Large intestine (tissue), 3 donors: Measurements from ENCODE around the gene ALLC. TPM values are rescaled to one million over a fixed set of nuclear protein-coding genes. Genes with fewer than 3 reads are reported as not detected.

Source experiments
- DNase-seq, 2 donors: peaks; one replicate each; pipeline versions ENCODE4 v3.0.0 to v3.0.0-alpha.2; 2013
- H3K27ac ChIP-seq: one replicate; pipeline ENCODE4 v1.5.1; 2013; ENCODE audit warnings: low read length
- H3K27me3 ChIP-seq: 2 replicates; pipeline ENCODE4 v1.6.1; 2013; ENCODE audit warnings: low read length; ENCODE audit not compliant: control insufficient read depth, insufficient read depth
- H3K36me3 ChIP-seq: 2 replicates; pipeline ENCODE4 v1.6.1; 2013; ENCODE audit warnings: low read length; ENCODE audit not compliant: control insufficient read depth, insufficient read depth
- H3K4me1 ChIP-seq: one replicate; pipeline ENCODE4 v1.6.1; 2013; ENCODE audit warnings: low read length; ENCODE audit not compliant: control insufficient read depth, insufficient read depth
- H3K4me3 ChIP-seq: one replicate; pipeline ENCODE4 v1.5.1; 2013; ENCODE audit warnings: low read length
- H3K9me3 ChIP-seq: one replicate; pipeline ENCODE4 v1.6.1; 2013; ENCODE audit warnings: mild to moderate bottlenecking, low read depth, low read length, moderate library complexity; ENCODE audit not compliant: control insufficient read depth
- WGBS: methylation state at CpG from one replicate; pipeline ENCODE4 v1.1.5; 2013; ENCODE audit warnings: low lambda C conversion rate; ENCODE audit not compliant: insufficient coverage; 5-methylcytosine and 5-hydroxymethylcytosine counted together
- polyA plus RNA-seq: library from polyadenylated mRNA; unstranded; fragments of 120-200 nt; gene quantifications from one replicate; pipeline ENCODE4 v1.2.1, GENCODE V29; 2013

ALLC gene
- polyA plus RNA-seq, 1 donor, result not detected

GRCh38 chr2:3725002-3725401, 67.0 kb downstream of the ALLC start:
- no peaks in the 10 kb centered on the region for H3K27me3 ChIP-seq
- H3K9me3 ChIP-seq, result no peaks in the 10 kb centered on the region
- no peak for DNase-seq
- no peaks in the 10 kb centered on the region for H3K36me3 ChIP-seq
- no peaks in the 10 kb centered on the region for H3K4me1 ChIP-seq
- H3K27ac ChIP-seq, result no peak overlapping the region
- no CpG with 5 or more reads among the region's 11 CpGs for WGBS
- H3K4me3 ChIP-seq, result no peak overlapping the region

DNA sequence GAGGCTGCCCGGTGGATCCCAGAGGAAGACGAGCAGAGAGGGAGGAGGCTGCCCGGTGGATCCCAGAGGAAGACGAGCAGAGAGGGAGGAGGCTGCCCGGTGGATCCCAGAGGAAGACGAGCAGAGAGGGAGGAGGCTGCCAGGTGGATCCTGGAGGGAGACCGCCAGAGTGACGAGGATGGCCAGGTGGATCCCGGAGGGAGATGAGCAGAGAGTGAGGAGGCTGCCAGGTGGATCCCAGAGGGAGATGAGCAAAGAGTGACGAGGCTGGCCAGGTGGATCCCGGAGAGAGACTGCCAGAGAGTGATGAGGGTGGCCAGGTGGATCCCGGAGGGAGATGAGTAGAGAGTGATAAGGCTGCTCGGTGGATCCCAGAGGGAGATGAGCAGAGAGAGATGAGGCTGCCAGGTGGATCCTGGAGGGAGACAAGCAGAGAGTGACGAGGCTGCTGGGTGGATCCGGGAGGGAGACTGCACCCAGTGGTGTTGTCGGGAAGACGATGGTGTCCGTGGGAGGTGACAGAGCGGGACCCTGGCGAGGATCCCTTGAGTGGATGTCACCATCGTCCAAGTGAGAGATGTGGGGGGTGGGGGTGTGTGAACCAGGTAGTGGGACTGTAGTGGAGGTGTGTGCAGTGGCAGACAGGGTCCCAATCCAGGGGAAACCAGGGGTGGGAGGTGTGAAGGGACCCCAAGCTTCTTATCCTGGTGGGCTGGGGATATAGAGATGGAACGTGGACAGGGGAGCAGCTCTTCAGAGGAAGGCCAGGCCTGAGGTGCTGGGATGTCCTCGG, 67.7 kb downstream of the ALLC start:
- Histone ChIP-seq H3K9me3 (no peaks in the 10 kb centered on the region), H3K27me3 (no peaks in the 10 kb centered on the region), H3K36me3 (no peaks in the 10 kb centered on the region), H3K27ac (no peak overlapping the region), H3K4me1 (no peaks in the 10 kb centered on the region), H3K4me3 (no peak overlapping the region)
- no peak for DNase-seq
- WGBS, result no CpG with 5 or more reads among the region's 23 CpGs

DNA sequence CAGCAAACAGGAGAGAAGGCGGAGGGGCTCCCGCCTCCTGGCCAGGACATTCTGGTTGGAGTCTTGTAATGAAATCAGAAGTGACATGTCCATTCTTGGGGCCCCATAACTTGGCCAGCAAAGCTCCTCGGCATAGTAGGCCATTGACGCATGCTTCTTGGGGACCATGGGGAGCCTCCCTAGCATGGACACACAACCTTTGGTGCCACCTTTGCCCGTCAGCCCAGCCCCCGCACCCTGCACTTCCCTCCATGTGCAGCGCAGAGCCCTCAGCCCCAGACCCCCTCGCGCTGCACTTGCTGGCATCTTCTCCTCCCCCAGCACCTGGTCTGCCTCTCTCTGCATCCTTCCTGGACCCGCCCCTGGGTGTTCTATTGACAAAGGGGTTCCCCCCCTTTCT, 68.5 kb downstream of the ALLC start:
- DNase-seq, result no peak
- H3K4me1 ChIP-seq, result no peaks in the 10 kb centered on the region
- H3K27me3 ChIP-seq, result no peaks in the 10 kb centered on the region
- no peaks in the 10 kb centered on the region for H3K9me3 ChIP-seq
- no peak overlapping the region for H3K27ac ChIP-seq
- no CpG with 5 or more reads among the region's 10 CpGs for WGBS
- H3K36me3 ChIP-seq, result no peaks in the 10 kb centered on the region
- no peak overlapping the region for H3K4me3 ChIP-seq

GRCh38 chr2:3727397-3728045, 69.5 kb downstream of the ALLC start:
- Histone ChIP-seq H3K27me3 (no peaks in the 10 kb centered on the region), H3K4me3 (no peak overlapping the region), H3K9me3 (no peaks in the 10 kb centered on the region), H3K4me1 (no peaks in the 10 kb centered on the region), H3K27ac (no peak overlapping the region), H3K36me3 (no peaks in the 10 kb centered on the region)
- WGBS, result 82% methylated on average over 2 of the region's 12 CpGs
- no peak for DNase-seq

- no peaks in the 10 kb centered on the region for H3K9me3 ChIP-seq
- no peaks in the 10 kb centered on the region for H3K36me3 ChIP-seq
- peak in 1 of 2 donors; percentile 32 for DNase-seq
- H3K27ac ChIP-seq, result no peak overlapping the region
- no peaks in the 10 kb centered on the region for H3K4me1 ChIP-seq
- no peaks in the 10 kb centered on the region for H3K27me3 ChIP-seq
- no peak overlapping the region for H3K4me3 ChIP-seq
- no CpG with 5 or more reads among the region's 22 CpGs for WGBS
These were observed 70.4 kb downstream of the ALLC start for GRCh38 chr2:3728104-3729054.

- no peak for DNase-seq
- no peaks in the 10 kb centered on the region for H3K9me3 ChIP-seq
- 97% methylated on average over 5 of the region's 8 CpGs for WGBS
These were observed 71.1 kb downstream of the ALLC start for GRCh38 chr2:3729055-3729448.

GRCh38 chr2:3729786-3730185, 71.8 kb downstream of the ALLC start:
- DNase-seq, result no peak
- Histone ChIP-seq H3K27me3 (no peaks in the 10 kb centered on the region), H3K9me3 (no peaks in the 10 kb centered on the region), H3K27ac (no peak overlapping the region), H3K36me3 (no peaks in the 10 kb centered on the region), H3K4me1 (no peaks in the 10 kb centered on the region), H3K4me3 (no peak overlapping the region)
- no CpG with 5 or more reads among the region's 9 CpGs for WGBS

More at GRCh38 chr2:3729055-3729448, 71.1 kb downstream of the ALLC start:
- Histone ChIP-seq H3K27ac (no peak overlapping the region), H3K4me3 (no peak overlapping the region), H3K27me3 (no peaks in the 10 kb centered on the region), H3K36me3 (no peaks in the 10 kb centered on the region), H3K4me1 (no peaks in the 10 kb centered on the region)

DNA sequence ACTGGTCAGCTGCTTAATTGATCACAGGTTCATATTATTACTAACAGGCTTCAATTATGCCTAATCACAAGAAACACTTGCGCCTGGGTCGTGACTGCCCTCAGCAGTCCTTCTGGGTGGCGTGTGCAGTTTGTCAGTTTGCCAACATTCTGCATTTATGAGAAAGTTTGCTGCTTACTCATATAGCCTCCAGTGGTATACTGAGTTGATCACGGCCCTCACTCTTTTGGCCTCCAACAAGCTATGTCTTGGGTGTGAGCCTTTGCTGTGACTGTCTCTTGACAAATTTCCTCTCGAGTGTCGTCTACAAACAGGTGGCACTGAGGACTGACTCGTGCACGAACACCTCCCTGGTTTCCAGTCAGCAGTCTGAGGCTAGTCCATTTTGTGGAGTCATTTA, 72.6 kb downstream of the ALLC start:
- no peaks in the 10 kb centered on the region for H3K27me3 ChIP-seq
- no peaks in the 10 kb centered on the region for H3K9me3 ChIP-seq
- WGBS, result no CpG with 5 or more reads among the region's 8 CpGs
- H3K36me3 ChIP-seq, result no peaks in the 10 kb centered on the region
- H3K27ac ChIP-seq, result no peak overlapping the region
- no peak for DNase-seq
- H3K4me3 ChIP-seq, result no peak overlapping the region
- no peaks in the 10 kb centered on the region for H3K4me1 ChIP-seq

GRCh38 chr2:3731829-3732228, 73.8 kb downstream of the ALLC start:
- WGBS, result 85% methylated on average over 5 of the region's 7 CpGs
- Histone ChIP-seq H3K27ac (no peak overlapping the region), H3K4me3 (no peak overlapping the region), H3K27me3 (no peaks in the 10 kb centered on the region), H3K4me1 (no peaks in the 10 kb centered on the region), H3K36me3 (no peaks in the 10 kb centered on the region), H3K9me3 (no peaks in the 10 kb centered on the region)
- DNase-seq, result no peak

DNA sequence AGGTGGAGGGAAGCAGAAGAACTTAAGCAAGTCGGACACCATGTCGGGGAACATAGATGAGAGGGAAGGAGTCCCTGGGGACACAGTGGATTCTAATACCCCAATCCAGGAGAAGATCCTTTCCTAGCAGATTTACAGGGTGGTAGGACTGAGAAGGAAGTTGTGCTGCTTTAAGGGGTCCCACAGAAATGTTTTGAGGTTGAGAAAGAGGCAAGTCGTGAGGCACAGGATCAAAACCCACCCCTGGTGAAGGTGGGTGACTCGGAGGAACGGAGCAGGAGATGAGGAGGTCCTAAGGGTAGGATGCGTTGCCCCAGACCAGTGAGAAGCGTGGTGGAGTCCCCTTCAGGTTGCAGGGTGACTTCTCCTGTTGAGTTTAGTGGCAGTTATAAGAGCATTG, 78.1 kb downstream of the ALLC start:
- Histone ChIP-seq H3K27me3 (no peaks in the 10 kb centered on the region), H3K4me3 (no peak overlapping the region), H3K9me3 (no peaks in the 10 kb centered on the region), H3K27ac (no peak overlapping the region), H3K4me1 (no peaks in the 10 kb centered on the region), H3K36me3 (no peaks in the 10 kb centered on the region)
- WGBS, result 83% methylated on average over 2 of the region's 7 CpGs
- no peak for DNase-seq
